Measurements from ENCODE around the gene TXNDC5. TPM values are rescaled to one million over a fixed set of nuclear protein-coding genes. Genes with fewer than 3 reads are reported as not detected.

Gene TXNDC5
- total RNA-seq: 42.0 TPM
- long read RNA-seq, transcript TXNDC5-201 (10 exons, 2,964 nt): major isoform, 74 of 77 reads
- long read RNA-seq, partial matches to known transcripts: 1 of 77 reads
- long read RNA-seq, other reads (novel, unspliced or antisense): 1 of 77 reads

DNA sequence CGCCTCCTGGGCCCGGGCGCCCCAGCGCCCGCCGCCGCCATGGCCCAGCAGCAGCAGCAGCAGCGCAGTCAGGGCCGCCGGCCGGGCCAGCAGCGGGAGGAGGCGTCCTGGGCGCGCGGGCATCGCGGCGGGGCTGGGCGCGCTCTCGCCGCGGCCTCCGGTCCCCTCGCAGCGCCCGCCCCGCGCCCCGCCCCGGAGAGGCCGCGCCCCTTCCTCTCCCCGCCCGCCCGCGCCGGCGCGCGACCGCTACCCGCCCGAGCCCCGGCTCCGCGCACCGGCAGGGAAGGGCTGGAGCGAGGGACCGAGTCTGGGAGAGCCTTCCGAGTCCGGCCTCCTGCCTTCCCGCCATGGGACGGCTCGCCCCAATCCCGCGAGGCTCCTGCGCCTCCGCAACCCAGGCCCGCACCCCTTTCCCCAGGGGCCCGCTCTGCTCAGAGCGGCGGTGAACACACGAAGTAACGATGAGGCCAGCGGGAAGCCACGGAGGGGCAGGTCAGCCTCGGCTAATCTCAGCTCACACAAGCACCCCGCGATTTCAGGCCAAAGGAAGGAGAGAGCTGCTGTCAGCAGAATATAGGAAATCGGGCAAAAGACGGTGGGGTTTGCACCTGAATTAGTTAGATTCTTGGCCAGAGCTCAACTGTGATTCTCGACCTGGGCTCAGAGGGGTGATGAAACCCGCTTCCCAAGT is at the start of gene TXNDC5:
Gene TXNDC5 (minus strand): TSS at position 135 of the 691 bp plus-strand sequence. CDS start 12 bp downstream, at position 123.
- peak; percentile 92 for DNase-seq (ENCODE audit: missing footprints)
- intact Hi-C loops (cut with DNase I): loop anchor here (2.0 to 5.0 kb wide), 4 partner anchors 64 to 183 kb away; partner anchors contain the start of genes BLOC1S5 and BMP6
- ATAC-seq: peak; percentile 86

DNA sequence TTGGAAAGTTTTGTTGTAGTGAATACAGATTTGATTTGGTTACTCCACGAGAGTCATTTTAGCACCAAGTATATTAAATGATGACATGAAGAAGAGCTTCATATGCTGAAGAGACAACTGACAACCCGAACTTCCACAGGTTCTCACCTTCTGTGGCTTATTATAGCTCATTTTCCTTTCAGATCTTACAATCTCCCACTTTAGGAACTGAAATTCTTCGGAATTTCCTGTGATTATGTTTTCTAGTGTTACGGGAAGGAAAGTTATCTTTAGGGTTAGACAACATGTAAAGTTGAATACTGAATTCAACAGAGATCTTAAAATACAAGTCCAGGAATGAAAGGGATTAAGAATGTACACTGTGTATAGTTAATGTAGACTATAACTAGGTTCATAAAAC is 49.6 kb upstream of the TXNDC5 start:
- ATAC-seq (no peak), DNase-seq (ENCODE audit: missing footprints) (no peak)
- intact Hi-C loops (cut with DNase I): no loop called here

GRCh38 chr6:7959453-7959852 is 48.9 kb upstream of the TXNDC5 start:
- ATAC-seq (no peak), DNase-seq (ENCODE audit: missing footprints) (no peak)
- intact Hi-C loops (cut with DNase I): no loop called here

GRCh38 chr6:7958464-7958863 is 47.9 kb upstream of the TXNDC5 start:
- no peak for DNase-seq (ENCODE audit: missing footprints)
- intact Hi-C loops (cut with DNase I): no loop called here

DNA sequence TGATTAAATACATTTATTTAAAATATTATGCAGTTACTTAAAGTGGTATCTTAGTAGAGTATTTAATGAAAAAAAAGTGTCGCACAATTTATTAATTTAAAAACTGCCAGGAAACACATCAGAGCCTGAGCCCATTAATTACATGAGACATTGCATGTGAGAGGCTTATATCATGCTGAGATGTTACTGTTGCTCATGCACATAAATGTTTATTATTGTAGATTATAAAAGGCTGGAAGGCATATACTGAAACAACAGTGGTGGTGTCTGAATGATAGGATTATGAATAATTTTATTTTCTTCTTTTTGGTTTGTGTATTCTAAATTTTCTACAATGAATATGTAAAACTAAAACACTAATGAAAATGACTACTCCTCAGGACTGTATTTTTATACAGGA is 45.7 kb upstream of the TXNDC5 start:
- intact Hi-C loops (cut with DNase I): no loop called here
- DNase-seq (ENCODE audit: missing footprints) (no peak), ATAC-seq (no peak)

More at GRCh38 chr6:7958464-7958863, 47.9 kb upstream of the TXNDC5 start:
- no peak for ATAC-seq

DNA sequence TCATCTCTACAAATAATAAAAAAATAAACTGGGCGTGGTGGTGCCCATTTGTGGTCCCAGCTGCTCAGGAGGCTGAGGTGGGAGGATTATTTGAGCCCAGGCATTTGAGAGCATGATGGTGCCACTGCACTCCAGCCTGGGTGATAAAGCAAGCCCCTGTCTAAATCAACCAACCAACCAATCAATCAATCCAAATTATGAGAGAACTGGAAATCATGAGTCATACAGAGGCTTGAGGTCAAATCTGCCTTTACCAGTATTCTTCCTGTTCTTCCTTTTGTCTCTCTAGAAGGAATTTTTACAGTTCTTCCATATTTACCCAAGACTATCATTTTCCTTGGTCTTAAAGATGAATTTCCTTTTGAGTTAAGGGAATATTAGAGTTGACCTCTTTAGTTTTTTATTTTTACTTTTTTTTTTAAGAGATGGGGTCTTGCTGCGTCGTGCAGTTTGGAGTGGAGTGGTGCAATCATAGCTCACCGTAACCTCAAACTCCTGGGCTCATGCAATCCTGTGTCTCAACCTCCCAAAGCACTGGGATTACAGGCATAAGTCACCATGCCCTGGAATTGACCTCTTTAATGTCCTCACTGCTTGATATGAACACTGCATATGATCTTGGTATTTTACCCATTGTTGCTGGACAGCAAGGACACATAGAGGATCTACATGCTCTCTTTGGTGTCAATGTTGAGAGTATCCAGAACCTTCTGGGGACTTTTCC is 44.1 kb upstream of the TXNDC5 start:
- intact Hi-C loops (cut with DNase I): no loop called here
- ATAC-seq (no peak), DNase-seq (ENCODE audit: missing footprints) (no peak)

DNA sequence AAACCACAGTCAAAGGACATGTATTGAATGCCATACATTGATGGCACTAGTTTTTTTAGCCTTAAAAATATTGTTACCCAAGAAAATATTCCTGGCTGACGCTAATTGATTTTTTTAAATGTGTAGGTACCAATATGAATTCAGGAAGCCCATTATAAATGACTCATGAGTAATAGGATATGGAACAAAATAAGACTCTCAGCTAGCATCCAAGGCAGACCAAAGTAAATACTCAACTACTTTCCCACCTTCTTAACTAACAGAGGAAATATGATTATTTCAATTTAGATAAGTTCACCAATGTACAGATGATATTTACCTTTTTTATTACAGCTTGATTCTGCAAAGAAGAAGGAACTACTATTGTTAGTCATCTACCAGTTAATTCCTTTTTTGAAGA is 43.2 kb upstream of the TXNDC5 start:
- ATAC-seq (no peak), DNase-seq (ENCODE audit: missing footprints) (no peak)
- intact Hi-C loops (cut with DNase I): no loop called here

DNA sequence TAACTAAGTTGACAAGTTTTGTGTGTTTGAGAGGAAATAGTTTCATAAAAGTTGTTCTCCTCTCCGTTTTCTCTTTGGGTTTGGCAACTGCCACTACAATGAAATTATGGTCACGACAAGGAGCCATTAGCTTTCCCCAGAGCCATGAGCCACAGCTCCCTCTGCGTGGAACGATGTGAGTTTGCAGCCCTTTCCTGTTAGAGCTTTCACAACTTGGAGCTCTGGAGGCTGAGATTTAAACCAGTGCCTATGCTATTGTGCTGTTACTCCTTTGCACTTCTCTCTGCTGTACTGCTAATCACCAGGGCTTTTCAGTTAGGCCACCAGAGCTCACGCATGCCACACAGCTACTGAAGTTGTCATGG is 29.3 kb upstream of the TXNDC5 start:
- no peak for DNase-seq (ENCODE audit: missing footprints)
- ATAC-seq: peak; percentile 28
- intact Hi-C loops (cut with DNase I): no loop called here

DNA sequence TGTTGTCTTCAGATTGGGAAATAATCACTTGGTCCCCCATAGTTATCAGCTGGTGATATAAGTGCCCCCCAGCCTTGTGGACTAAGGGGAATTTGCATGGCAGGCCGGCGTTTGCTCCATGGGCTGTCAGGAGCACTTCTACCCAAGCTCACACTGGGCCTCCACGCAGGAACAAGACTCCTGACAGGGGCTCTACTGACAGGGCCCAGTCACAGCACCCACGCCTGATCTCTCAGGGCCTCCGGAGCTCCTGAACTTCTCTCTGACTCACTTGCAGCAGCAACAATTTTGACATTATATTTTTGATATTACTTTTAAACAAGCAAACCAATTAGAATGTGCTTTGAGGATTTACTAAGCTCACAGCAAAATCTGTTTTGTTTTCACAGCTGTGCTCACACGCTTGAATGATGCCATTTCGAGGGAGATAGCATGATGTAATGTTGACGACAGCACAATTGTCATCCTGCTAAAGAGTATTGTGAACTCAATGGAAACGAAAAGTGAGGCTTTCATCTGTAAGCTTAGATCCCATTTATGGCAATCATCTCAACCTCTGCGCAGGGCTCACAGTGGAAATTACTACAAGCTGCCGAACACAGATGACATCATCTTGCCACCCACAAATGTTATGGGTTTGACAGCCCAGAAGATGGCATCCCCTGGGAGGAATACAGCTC is 28.7 kb upstream of the TXNDC5 start:
- ATAC-seq (peak; percentile 37), DNase-seq (ENCODE audit: missing footprints) (no peak)
- intact Hi-C loops (cut with DNase I): no loop called here

DNA sequence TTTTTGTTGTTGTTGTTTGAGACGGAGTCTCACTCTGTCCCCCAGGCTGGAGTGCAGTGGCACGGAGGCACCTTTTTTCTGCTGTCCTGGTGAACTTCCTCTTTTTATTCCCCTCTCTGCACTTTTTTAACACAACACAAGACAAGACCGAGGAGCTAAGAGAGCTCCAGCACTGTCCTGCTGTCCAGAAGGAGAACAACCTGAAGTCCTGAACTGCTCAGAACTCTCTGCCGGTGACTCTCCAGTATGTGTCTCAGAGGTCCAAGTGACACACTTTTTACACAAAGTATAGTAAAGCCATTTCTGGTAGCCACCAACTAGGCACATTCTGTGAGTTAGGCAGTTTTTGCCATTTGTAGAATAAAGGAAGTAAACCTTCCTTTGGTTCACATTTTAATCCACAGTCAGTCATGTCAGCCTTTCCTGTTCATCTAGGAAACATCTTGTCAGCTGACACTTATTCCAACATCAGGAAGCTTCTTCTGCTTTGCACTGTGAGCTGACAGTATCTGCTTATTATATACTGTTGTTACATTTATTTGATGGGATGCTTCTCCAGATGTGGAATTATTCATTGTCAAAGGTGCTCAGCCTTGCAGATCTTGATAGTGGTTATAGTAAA is 28.1 kb upstream of the TXNDC5 start:
- no peak for ATAC-seq
- intact Hi-C loops (cut with DNase I): no loop called here

GRCh38 chr6:7933794-7934193 is 23.2 kb upstream of the TXNDC5 start:
- intact Hi-C loops (cut with DNase I): no loop called here
- ATAC-seq: no peak
- no peak for DNase-seq (ENCODE audit: missing footprints)

More for the DNA sequence above, 28.1 kb upstream of the TXNDC5 start:
- DNase-seq (ENCODE audit: missing footprints): no peak

- DNase-seq (ENCODE audit: missing footprints): no peak
- no peak for ATAC-seq
- intact Hi-C loops (cut with DNase I): no loop called here
These were observed 22.0 kb upstream of the TXNDC5 start for GRCh38 chr6:7932625-7933024.

DNA sequence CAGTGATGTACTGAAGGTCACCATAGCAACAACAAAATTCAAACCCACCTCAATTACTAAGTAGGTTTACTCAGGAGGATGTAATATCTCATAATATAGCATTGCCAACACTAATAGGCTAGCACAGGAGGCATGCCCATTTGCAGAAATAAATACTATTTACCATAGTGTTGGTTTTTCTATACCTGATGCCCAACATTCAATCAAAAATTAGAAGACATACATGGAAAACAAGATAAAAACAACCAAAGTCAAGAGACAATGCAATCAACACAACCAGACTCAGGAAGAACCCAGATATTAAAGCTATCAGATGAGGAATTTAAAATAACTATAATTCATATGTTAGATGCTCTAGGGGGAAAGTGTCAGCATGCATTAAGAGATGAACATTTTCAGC is 14.3 kb upstream of the TXNDC5 start:
- intact Hi-C loops (cut with DNase I): no loop called here
- DNase-seq (ENCODE audit: missing footprints) (no peak), ATAC-seq (no peak)

GRCh38 chr6:7922596-7922995 is 12.0 kb upstream of the TXNDC5 start:
- DNase-seq (ENCODE audit: missing footprints) (no peak), ATAC-seq (no peak)
- intact Hi-C loops (cut with DNase I): no loop called here

- ATAC-seq (peak; percentile 71), DNase-seq (ENCODE audit: missing footprints) (no peak)
- intact Hi-C loops (cut with DNase I): no loop called here
These were observed 11.1 kb upstream of the TXNDC5 start for GRCh38 chr6:7921632-7922092.

DNA sequence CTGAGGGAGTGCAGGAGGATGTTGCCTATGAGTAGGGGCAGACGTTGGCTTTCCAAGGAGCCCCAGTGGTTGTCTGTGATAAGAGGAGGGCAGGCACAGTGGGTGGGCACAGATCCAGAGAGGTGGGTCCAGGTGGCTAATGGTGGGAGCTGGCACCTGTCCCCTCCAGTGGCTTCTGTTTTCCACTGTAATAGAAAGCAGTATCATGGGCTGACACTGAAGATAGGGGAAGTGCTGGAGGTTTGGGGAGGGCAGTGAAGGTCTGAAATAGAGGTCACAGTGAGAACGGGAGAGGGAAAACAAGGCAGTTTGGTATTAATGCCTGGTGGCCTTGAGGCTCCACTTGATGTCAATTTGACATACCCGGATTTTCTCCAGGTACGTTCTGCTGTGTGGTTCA is 10.5 kb upstream of the TXNDC5 start:
- DNase-seq (ENCODE audit: missing footprints) (no peak), ATAC-seq (no peak)
- intact Hi-C loops (cut with DNase I): no loop called here

DNA sequence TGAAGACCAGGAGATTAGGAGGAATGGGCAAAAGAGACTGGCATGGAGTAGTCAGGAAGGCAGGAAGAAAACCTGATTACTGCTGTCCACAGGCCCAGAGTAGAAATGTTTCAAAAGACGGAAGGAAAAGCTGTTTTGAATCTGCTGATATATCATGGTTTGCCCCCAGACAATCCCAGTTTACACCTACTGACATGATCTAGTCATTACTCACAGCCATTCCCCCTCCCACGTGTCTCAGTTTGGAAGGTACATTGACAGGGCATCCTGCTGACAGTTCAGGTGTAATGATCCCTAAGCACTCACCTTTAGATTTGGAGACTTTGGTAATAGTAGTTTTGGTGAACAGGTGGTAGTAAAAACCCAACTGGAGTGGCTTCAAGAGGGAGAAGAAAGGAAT is 9.8 kb upstream of the TXNDC5 start:
- no peak for DNase-seq (ENCODE audit: missing footprints)
- ATAC-seq: no peak
- intact Hi-C loops (cut with DNase I): no loop called here

- no peak for ATAC-seq
- intact Hi-C loops (cut with DNase I): no loop called here
These were observed 9.3 kb upstream of the TXNDC5 start for GRCh38 chr6:7919871-7920270.

GRCh38 chr6:7918403-7918802 is 7.8 kb upstream of the TXNDC5 start:
- ATAC-seq (no peak), DNase-seq (ENCODE audit: missing footprints) (no peak)
- intact Hi-C loops (cut with DNase I): no loop called here

More at GRCh38 chr6:7919871-7920270, 9.3 kb upstream of the TXNDC5 start:
- no peak for DNase-seq (ENCODE audit: missing footprints)
